ENCODE measurements around the gene PGLYRP2. TPM values are rescaled to one million over a fixed set of nuclear protein-coding genes. Genes with fewer than 3 reads are reported as not detected.

Gene PGLYRP2
- total and polyA plus RNA-seq, 2 experiments from 2014 or later: not detected

DNA sequence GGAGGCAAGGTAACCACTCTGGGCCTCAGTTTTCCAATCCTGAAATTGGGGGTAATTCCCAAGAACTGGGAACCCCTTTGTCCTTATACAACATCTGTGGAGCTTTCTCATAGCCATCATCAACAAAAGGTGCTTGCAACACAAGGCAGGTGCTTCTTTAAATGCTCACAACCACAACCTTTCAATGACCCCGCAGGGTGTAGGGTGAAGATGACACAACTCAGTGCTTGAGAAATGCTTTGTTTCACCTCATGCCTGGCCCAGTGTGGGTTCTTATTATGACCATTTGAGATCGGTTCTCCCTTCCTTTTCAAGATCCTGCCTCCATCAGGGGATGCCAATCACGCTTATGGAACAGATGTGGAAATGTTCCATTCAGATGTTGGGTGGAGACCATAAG is 38.0 kb downstream of the PGLYRP2 start:
- no peaks in the 10 kb centered on the region for H3K9me3 ChIP-seq (ENCODE audit: low read depth)
- H3K27ac ChIP-seq: no peak overlapping the region
- DNase-seq (ENCODE audit: low spot score): no peak
- no peaks in the 10 kb centered on the region for H3K27me3 ChIP-seq
- H3K79me2 ChIP-seq: no peaks in the 10 kb centered on the region
- no peak overlapping the region for H3K4me3 ChIP-seq
- TF ChIP-seq EZH2 (IDR thresholded peaks at IDR 0.05; ENCODE audit: borderline replicate concordance) (no peak), EZH2phosphoT487 (IDR thresholded peaks at IDR 0.05; ENCODE audit: low read depth, severe bottlenecking, unreplicated experiment) (no peak)
- TF ChIP-seq, protein P1, sequence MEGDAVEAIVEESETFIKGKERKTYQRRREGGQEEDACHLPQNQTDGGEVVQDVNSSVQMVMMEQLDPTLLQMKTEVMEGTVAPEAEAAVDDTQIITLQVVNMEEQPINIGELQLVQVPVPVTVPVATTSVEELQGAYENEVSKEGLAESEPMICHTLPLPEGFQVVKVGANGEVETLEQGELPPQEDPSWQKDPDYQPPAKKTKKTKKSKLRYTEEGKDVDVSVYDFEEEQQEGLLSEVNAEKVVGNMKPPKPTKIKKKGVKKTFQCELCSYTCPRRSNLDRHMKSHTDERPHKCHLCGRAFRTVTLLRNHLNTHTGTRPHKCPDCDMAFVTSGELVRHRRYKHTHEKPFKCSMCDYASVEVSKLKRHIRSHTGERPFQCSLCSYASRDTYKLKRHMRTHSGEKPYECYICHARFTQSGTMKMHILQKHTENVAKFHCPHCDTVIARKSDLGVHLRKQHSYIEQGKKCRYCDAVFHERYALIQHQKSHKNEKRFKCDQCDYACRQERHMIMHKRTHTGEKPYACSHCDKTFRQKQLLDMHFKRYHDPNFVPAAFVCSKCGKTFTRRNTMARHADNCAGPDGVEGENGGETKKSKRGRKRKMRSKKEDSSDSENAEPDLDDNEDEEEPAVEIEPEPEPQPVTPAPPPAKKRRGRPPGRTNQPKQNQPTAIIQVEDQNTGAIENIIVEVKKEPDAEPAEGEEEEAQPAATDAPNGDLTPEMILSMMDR (IDR thresholded peaks at IDR 0.05; ENCODE audit: poor library complexity): no peak
- H3K4me2 ChIP-seq: no peak overlapping the region
- no peaks in the 10 kb centered on the region for H3K36me3 ChIP-seq (replicated peaks; ENCODE audit: insufficient read depth, low read depth)
- no peaks in the 10 kb centered on the region for H3K4me1 ChIP-seq (ENCODE audit: insufficient read depth)
- no peaks in the 10 kb centered on the region for H3K9me2 ChIP-seq (replicated peaks; ENCODE audit: insufficient read depth)
- WGBS (ENCODE audit: low lambda C conversion rate, missing lambda C conversion rate): 93% methylated on average over 3 of the region's 3 CpGs
- H2AFZ ChIP-seq: no peak overlapping the region
- no peaks in the 10 kb centered on the region for H4K20me1 ChIP-seq (ENCODE audit: insufficient read depth, poor library complexity, severe bottlenecking)

DNA sequence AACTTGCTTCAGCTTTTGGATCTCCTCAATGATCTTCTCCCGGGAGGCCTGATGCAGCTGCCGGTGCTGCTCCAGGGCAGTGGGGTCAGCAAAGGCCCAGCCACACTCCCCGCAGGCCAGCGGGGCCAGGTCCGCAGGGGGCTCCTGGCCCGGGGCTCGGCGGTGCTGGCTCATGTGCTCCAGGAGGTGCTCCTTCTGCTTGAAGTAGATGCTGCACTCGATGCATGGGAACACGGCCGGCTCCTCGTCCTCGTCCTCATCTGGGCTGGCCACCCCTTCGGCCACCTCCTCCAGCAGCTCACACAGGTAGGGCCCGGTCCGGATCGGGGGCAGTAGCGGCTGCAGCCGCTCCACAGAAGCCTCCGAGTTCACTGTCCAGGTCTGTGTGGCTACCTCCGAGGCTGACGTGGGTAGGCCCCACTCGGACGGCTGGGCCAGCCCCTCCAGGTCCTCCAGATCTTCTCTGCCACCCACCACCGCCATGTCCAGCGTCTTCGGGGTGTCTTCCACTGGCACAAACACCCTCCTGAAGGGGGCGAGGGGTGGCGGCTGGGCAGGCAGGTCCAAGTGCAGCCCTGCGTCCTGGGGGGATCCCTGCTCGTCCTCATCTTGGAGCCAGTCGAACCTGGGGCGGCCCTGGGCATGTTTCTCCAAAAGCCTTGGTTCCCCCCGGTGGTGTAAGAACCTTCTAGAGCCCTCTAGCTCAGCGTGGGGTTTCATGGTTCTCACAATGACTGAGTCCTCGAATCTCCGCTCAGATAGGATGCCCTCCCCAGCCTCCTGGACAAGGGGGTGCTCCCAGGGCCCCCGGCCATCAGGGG is 39.3 kb downstream of the PGLYRP2 start:
- Histone ChIP-seq H2AFZ (no peak overlapping the region), H3K27me3 (no peaks in the 10 kb centered on the region), H3K27ac (no peak overlapping the region), H3K9me2 (replicated peaks; ENCODE audit: insufficient read depth) (no peaks in the 10 kb centered on the region), H3K4me3 (no peak overlapping the region), H4K20me1 (ENCODE audit: insufficient read depth, poor library complexity, severe bottlenecking) (no peaks in the 10 kb centered on the region), H3K4me1 (ENCODE audit: insufficient read depth) (no peaks in the 10 kb centered on the region), H3K9me3 (ENCODE audit: low read depth) (no peaks in the 10 kb centered on the region), H3K36me3 (replicated peaks; ENCODE audit: insufficient read depth, low read depth) (no peaks in the 10 kb centered on the region), H3K4me2 (no peak overlapping the region), H3K79me2 (no peaks in the 10 kb centered on the region)
- 92% methylated on average over 35 of the region's 38 CpGs for WGBS (ENCODE audit: low lambda C conversion rate, missing lambda C conversion rate)
- no peak for DNase-seq (ENCODE audit: low spot score)
- TF ChIP-seq EZH2phosphoT487 (IDR thresholded peaks at IDR 0.05; ENCODE audit: low read depth, severe bottlenecking, unreplicated experiment) (no peak), EZH2 (IDR thresholded peaks at IDR 0.05; ENCODE audit: borderline replicate concordance) (no peak)
- TF ChIP-seq, protein P1 (IDR thresholded peaks at IDR 0.05; ENCODE audit: poor library complexity): no peak

- Histone ChIP-seq H2AFZ (no peak overlapping the region), H3K27me3 (no peaks in the 10 kb centered on the region), H3K36me3 (replicated peaks; ENCODE audit: insufficient read depth, low read depth) (no peaks in the 10 kb centered on the region), H3K27ac (no peak overlapping the region), H3K9me3 (ENCODE audit: low read depth) (no peaks in the 10 kb centered on the region), H3K4me2 (no peak overlapping the region), H3K4me3 (no peak overlapping the region), H4K20me1 (ENCODE audit: insufficient read depth, poor library complexity, severe bottlenecking) (no peaks in the 10 kb centered on the region), H3K79me2 (no peaks in the 10 kb centered on the region), H3K4me1 (ENCODE audit: insufficient read depth) (no peaks in the 10 kb centered on the region), H3K9me2 (replicated peaks; ENCODE audit: insufficient read depth) (no peaks in the 10 kb centered on the region)
- 90% methylated on average over 24 of the region's 25 CpGs for WGBS (ENCODE audit: low lambda C conversion rate, missing lambda C conversion rate)
- TF ChIP-seq EZH2 (IDR thresholded peaks at IDR 0.05; ENCODE audit: borderline replicate concordance) (no peak), EZH2phosphoT487 (IDR thresholded peaks at IDR 0.05; ENCODE audit: low read depth, severe bottlenecking, unreplicated experiment) (no peak)
- TF ChIP-seq, protein P1 (IDR thresholded peaks at IDR 0.05; ENCODE audit: poor library complexity): no peak
- no peak for DNase-seq (ENCODE audit: low spot score)
Measured at GRCh38 chr19:15439078-15439799, 40.1 kb downstream of the PGLYRP2 start.

All from hepatocyte (in vitro differentiated cells).